ENCODE data around the gene IZUMO1. TPM values are rescaled to one million over a fixed set of nuclear protein-coding genes. Genes with fewer than 3 reads are reported as not detected.

The IZUMO1 gene
- total and polyA plus RNA-seq, 2 of the 8 experiments (the other 6 are each of a cell fraction or from before 2014, with no cell fraction given), result 0.33 to 1.8 TPM

GRCh38 chr19:48719263-48720171, 27.2 kb downstream of the IZUMO1 start, which contains the start of gene MAMSTR:
Gene MAMSTR (minus strand): TSS chr19:48719725. CDS start chr19:48719031, 694 bp downstream.
- FAIRE-seq, result no peak
- H2AK5ac ChIP-seq (ENCODE audit: low read depth, low read length), result peak within 1 kb of the TSS; percentile 65; the same call in 1 of the 2 replicates
- H3K27me3 ChIP-seq (replicated peaks in 1 of 4; ENCODE audit: control insufficient read depth in 3 of 4, extremely low read depth in 1 of 4, insufficient read depth in 3 of 4, low read length in 3 of 4), result no peaks in the 10 kb centered on the region
- H3K18ac ChIP-seq (ENCODE audit: extremely low read depth, low read length), result no peak within 1 kb of the TSS; the same call in 1 of the 2 replicates
- H3K23me2 ChIP-seq (ENCODE audit: low read depth, low read length), result peaks cover 11% of the 10 kb centered on the region; the same call in 1 of the 2 replicates
- H3K4ac ChIP-seq (replicated peaks; ENCODE audit: insufficient read length, low read depth, low read length), result peak within 1 kb of the TSS; percentile 83
- 85% methylated on average over 14 of the region's 33 CpGs; no CpG with 5 or more reads in 1 of the 2 experiments for WGBS, 2 experiments (ENCODE audit: extremely low coverage in 1 of 2, insufficient coverage in 1 of 2, insufficient read length in 1 of 2, insufficient replicate concordance in 2 of 2, low coverage in 1 of 2, low lambda C conversion rate in 2 of 2, missing lambda C conversion rate in 1 of 2)
- POLR2A ChIA-PET (ENCODE audit: partially characterized antibody), result interaction anchor here (0.6 to 1.8 kb wide), 7 partner anchors 9 to 74 kb away, joined by 3 to 9 read pairs (median 5); partner anchors contain the start of gene FUT2
- H2BK120ac ChIP-seq (replicated peaks; ENCODE audit: low read depth, low read length), result no peak within 1 kb of the TSS
- no peak within 1 kb of the TSS for H2BK20ac ChIP-seq (ENCODE audit: low read length)
- TF ChIP-seq RAD21 (IDR thresholded peaks at IDR 0.05 in 1 of 2, conservative IDR thresholded peaks at IDR 0.05 in 1 of 2; ENCODE audit: low read depth in 2 of 2, low read length in 2 of 2), result no peak
- TF ChIP-seq E2F6 (IDR thresholded peaks at IDR 0.05), result no peak
- no peak within 1 kb of the TSS for H3K23ac ChIP-seq (ENCODE audit: insufficient read length)
- H3K9ac ChIP-seq (replicated peaks in 1 of 4; ENCODE audit: extremely low read depth in 1 of 4, low read depth in 3 of 4, low read length in 3 of 4), result no peak within 1 kb of the TSS
- peak within 1 kb of the TSS; percentile 91 for H4K91ac ChIP-seq (replicated peaks; ENCODE audit: insufficient read length, low read length)
- H3K27ac ChIP-seq (ENCODE audit: low read depth, low read length), result no peak within 1 kb of the TSS
- CTCF ChIA-PET (ENCODE audit: partially characterized antibody), result interaction anchor here (0.7 to 1.2 kb wide), 5 partner anchors 7 to 528 kb away, joined by 3 to 4 read pairs (median 3); no protein-coding TSS in a partner anchor
- H2BK5ac ChIP-seq (ENCODE audit: low read depth, low read length), result peak within 1 kb of the TSS; percentile 66
- peak within 1 kb of the TSS; percentile 59 to 96 (median 84); a peak in 5 of 8 replicates for H3K4me3 ChIP-seq (ENCODE audit: extremely low read depth in 1 of 4, insufficient read depth in 2 of 4, low read depth in 3 of 4, low read length in 4 of 4)
- H4K8ac ChIP-seq (ENCODE audit: extremely low read depth, insufficient read depth, low read length), result peak within 1 kb of the TSS; percentile 77
- H3K79me2 ChIP-seq (ENCODE audit: control insufficient read depth in 1 of 2, insufficient read depth in 2 of 2, low read length in 2 of 2), result no peaks in the 10 kb centered on the region
- peak within 1 kb of the TSS; percentile 17 for H4K5ac ChIP-seq (ENCODE audit: insufficient read length, low read depth, low read length)
- no peaks in the 10 kb centered on the region for H4K20me1 ChIP-seq (replicated peaks in 1 of 2; ENCODE audit: control insufficient read depth in 1 of 2, insufficient read depth in 2 of 2, low read length in 2 of 2)
- H3K9me3 ChIP-seq (ENCODE audit: insufficient read depth in 2 of 2, low read depth in 1 of 2, low read length in 1 of 2), result no peaks in the 10 kb centered on the region
- peak within 1 kb of the TSS; percentile 92 for H2BK15ac ChIP-seq (ENCODE audit: low read length)
- peak within 1 kb of the TSS; percentile 32 to 68 for H3K4me2 ChIP-seq (ENCODE audit: insufficient read depth in 1 of 2, low read depth in 2 of 2, low read length in 2 of 2)
- no peak within 1 kb of the TSS for H3K14ac ChIP-seq (ENCODE audit: insufficient read length)
- DNase-seq (ENCODE audit: low read depth in 1 of 2, low spot score in 2 of 2), result peak in 1 of 2 experiments; percentile 57
- peak within 1 kb of the TSS; percentile 60; the same call in 1 of the 2 replicates for H2BK12ac ChIP-seq (ENCODE audit: low read depth, low read length)
- no peaks in the 10 kb centered on the region for H3K79me1 ChIP-seq (ENCODE audit: low read depth, low read length)
- H3K56ac ChIP-seq (replicated peaks; ENCODE audit: insufficient read length, low read depth, low read length), result peak within 1 kb of the TSS; percentile 44
- no peak within 1 kb of the TSS for H2AFZ ChIP-seq (ENCODE audit: low read length)
- no peaks in the 10 kb centered on the region for H3K36me3 ChIP-seq (ENCODE audit: control insufficient read depth in 2 of 4, insufficient read depth in 4 of 4, low read length in 3 of 4)
- H3K4me1 ChIP-seq (replicated peaks in 1 of 4; ENCODE audit: control insufficient read depth in 3 of 4, insufficient read depth in 4 of 4, low read length in 3 of 4), result peaks cover 0 to 28% (median 12%) of the 10 kb centered on the region in 4 experiments; a peak in 6 of 7 replicates
